Suprapubic skin (tissue), 4 donors: ENCODE data around the gene SPATS2. TPM values are rescaled to one million over a fixed set of nuclear protein-coding genes. Genes with fewer than 3 reads are reported as not detected.

Source experiments
- DNase-seq, 2 donors: peaks; one replicate each; pipeline ENCODE4 v3.0.0-alpha.2; 2019; ENCODE audit warnings: low spot score in 2 of 2
- H3K27ac ChIP-seq: fragments of 200-600 bp; sonication (generic); one replicate; pipeline ENCODE4 v1.5.1; 2019
- H3K27me3 ChIP-seq: fragments of 200-600 bp; sonication (generic); one replicate; pipeline ENCODE4 v1.5.1; 2019
- H3K36me3 ChIP-seq: fragments of 200-600 bp; sonication (generic); one replicate; pipeline ENCODE4 v1.5.1; 2019
- H3K4me1 ChIP-seq: fragments of 200-600 bp; sonication (generic); one replicate; pipeline ENCODE4 v1.5.1; 2019
- H3K4me3 ChIP-seq: fragments of 200-600 bp; sonication (generic); one replicate; pipeline ENCODE4 v1.5.1; 2019; ENCODE audit warnings: mild to moderate bottlenecking
- H3K9me3 ChIP-seq: fragments of 200-600 bp; sonication (generic); one replicate; pipeline ENCODE4 v1.5.1; 2019
- CTCF ChIP-seq, 2 donors: fragments of 200-600 bp in 1 of 2; fragments of 450-650 bp in 1 of 2; sonication (generic) in 1 of 2; IDR thresholded peaks; one replicate each; pipeline ENCODE4 v1.5.1; 2016 to 2019; ENCODE audit warnings: antibody characterized with exemption in 2 of 2, mild to moderate bottlenecking in 1 of 2, moderate library complexity in 1 of 2
- EP300 ChIP-seq: sonication (generic); formaldehyde crosslinking; IDR thresholded peaks from one replicate; pipeline ENCODE4 v1.6.1; 2017; ENCODE audit warnings: antibody characterized with exemption
- POLR2A ChIP-seq, 2 donors: fragments of 450-650 bp; IDR thresholded peaks; one replicate each; pipeline ENCODE4 v1.6.1; 2017; ENCODE audit warnings: antibody characterized with exemption in 2 of 2, mild to moderate bottlenecking in 2 of 2, moderate library complexity in 2 of 2
- POLR2AphosphoS5 ChIP-seq, 3 donors: sonication (generic); formaldehyde crosslinking; IDR thresholded peaks; one replicate each; pipeline ENCODE4 v1.6.1; 2017; ENCODE audit warnings: antibody characterized with exemption in 3 of 3
- WGBS: methylation state at CpG from one replicate; pipeline ENCODE4 v1.1.5; 2018; 5-methylcytosine and 5-hydroxymethylcytosine counted together
- total RNA-seq, 4 donors: library from RNA; depleted of rRNA; stranded (reverse); fragments of >200 nt; gene quantifications; one replicate each; pipeline ENCODE4 v1.1.0, GENCODE V29; 2016

Gene SPATS2
- total RNA-seq, 4 donors from 2014 or later: 22.7 to 42.6 (median 27.2) TPM

- H3K4me3 ChIP-seq: peak overlapping the region; percentile 51
- peaks cover 73% of the 10 kb centered on the region for H3K27me3 ChIP-seq
- no peak for TF ChIP-seq POLR2A (IDR thresholded peaks at IDR 0.05)
- peak; percentile 76 to 97 for TF ChIP-seq CTCF (IDR thresholded peaks at IDR 0.05)
- TF ChIP-seq POLR2AphosphoS5 (IDR thresholded peaks at IDR 0.05): no peak
- peaks cover 45% of the 10 kb centered on the region for H3K4me1 ChIP-seq
- no peaks in the 10 kb centered on the region for H3K9me3 ChIP-seq
- H3K36me3 ChIP-seq: no peaks in the 10 kb centered on the region
- H3K27ac ChIP-seq: no peak overlapping the region
- 15% methylated on average over 18 of the region's 37 CpGs for WGBS
- peak; percentile 80 to 86 for DNase-seq
Observed at GRCh38 chr12:49347311-49348193, 19.7 kb upstream of the SPATS2 start.

- WGBS: 94% methylated on average over 5 of the region's 5 CpGs
- Histone ChIP-seq H3K9me3 (no peaks in the 10 kb centered on the region), H3K27ac (no peak overlapping the region), H3K36me3 (no peaks in the 10 kb centered on the region), H3K27me3 (peaks cover 65% of the 10 kb centered on the region), H3K4me3 (no peak overlapping the region), H3K4me1 (peaks cover 36% of the 10 kb centered on the region)
- TF ChIP-seq POLR2AphosphoS5 (IDR thresholded peaks at IDR 0.05): no peak
- TF ChIP-seq CTCF (IDR thresholded peaks at IDR 0.05): no peak
- no peak for TF ChIP-seq POLR2A (IDR thresholded peaks at IDR 0.05)
- no peak for TF ChIP-seq EP300
- peak in 1 of 2 donors; percentile 55 for DNase-seq
Observed at GRCh38 chr12:49348781-49349180, 18.5 kb upstream of the SPATS2 start.

GRCh38 chr12:49349266-49349665, 18.0 kb upstream of the SPATS2 start:
- Histone ChIP-seq H3K4me3 (no peak overlapping the region), H3K36me3 (no peaks in the 10 kb centered on the region), H3K27ac (no peak overlapping the region), H3K4me1 (peaks cover 36% of the 10 kb centered on the region), H3K9me3 (no peaks in the 10 kb centered on the region), H3K27me3 (peaks cover 60% of the 10 kb centered on the region)
- TF ChIP-seq POLR2A (IDR thresholded peaks at IDR 0.05) (no peak), POLR2AphosphoS5 (IDR thresholded peaks at IDR 0.05) (no peak)
- 93% methylated on average over 11 of the region's 11 CpGs for WGBS
- peak in 1 of 2 donors; percentile 36 for DNase-seq

- 89% methylated on average over 2 of the region's 2 CpGs for WGBS
- DNase-seq: peak in 1 of 2 donors; percentile 10
- no peak overlapping the region for H3K27ac ChIP-seq
- TF ChIP-seq EP300 (no peak), POLR2A (IDR thresholded peaks at IDR 0.05) (no peak), CTCF (IDR thresholded peaks at IDR 0.05) (no peak), POLR2AphosphoS5 (IDR thresholded peaks at IDR 0.05) (no peak)
- H3K9me3 ChIP-seq: no peaks in the 10 kb centered on the region
- peaks cover 30% of the 10 kb centered on the region for H3K27me3 ChIP-seq
- no peak overlapping the region for H3K4me3 ChIP-seq
- H3K4me1 ChIP-seq: peaks cover 9% of the 10 kb centered on the region
- H3K36me3 ChIP-seq: no peaks in the 10 kb centered on the region
Observed at GRCh38 chr12:49352351-49352750, 14.9 kb upstream of the SPATS2 start.

GRCh38 chr12:49355913-49356312, 11.3 kb upstream of the SPATS2 start:
- Histone ChIP-seq H3K4me1 (peaks cover 14% of the 10 kb centered on the region), H3K4me3 (no peak overlapping the region), H3K36me3 (no peaks in the 10 kb centered on the region), H3K9me3 (no peaks in the 10 kb centered on the region), H3K27me3 (peaks cover 7% of the 10 kb centered on the region), H3K27ac (no peak overlapping the region)
- WGBS: 96% methylated on average over 10 of the region's 10 CpGs
- DNase-seq: peak in 1 of 2 donors; percentile 17
- TF ChIP-seq POLR2AphosphoS5 (IDR thresholded peaks at IDR 0.05) (no peak), POLR2A (IDR thresholded peaks at IDR 0.05) (no peak), EP300 (no peak), CTCF (IDR thresholded peaks at IDR 0.05) (no peak)
